ENCODE data around the gene AOAH.

The AOAH gene

GRCh38 chr7:36563706-36564327 is 160.5 kb downstream of the AOAH start:
- DNase-seq (ENCODE audit: low read depth in 2 of 2, low spot score in 1 of 2), result no peak

GRCh38 chr7:36562121-36562520 is 162.2 kb downstream of the AOAH start:
- no peak for DNase-seq (ENCODE audit: low read depth in 2 of 2, low spot score in 1 of 2)

GRCh38 chr7:36549029-36549428 is 175.3 kb downstream of the AOAH start:
- DNase-seq (ENCODE audit: low read depth in 2 of 2, low spot score in 1 of 2), result no peak

GRCh38 chr7:36547416-36547815 is 176.9 kb downstream of the AOAH start:
- DNase-seq (ENCODE audit: low read depth in 2 of 2, low spot score in 1 of 2), result no peak

GRCh38 chr7:36546331-36546730 is 178.0 kb downstream of the AOAH start:
- no peak for DNase-seq (ENCODE audit: low read depth in 2 of 2, low spot score in 1 of 2)

GRCh38 chr7:36545291-36545690 is 179.0 kb downstream of the AOAH start:
- DNase-seq (ENCODE audit: low read depth in 2 of 2, low spot score in 1 of 2), result no peak

- no peak for DNase-seq (ENCODE audit: low read depth in 2 of 2, low spot score in 1 of 2)
These were observed 186.2 kb downstream of the AOAH start for GRCh38 chr7:36538126-36538525.

- no peak for DNase-seq (ENCODE audit: low read depth in 2 of 2, low spot score in 1 of 2)
These were observed 188.2 kb downstream of the AOAH start for GRCh38 chr7:36535866-36536664.

- no peak for DNase-seq (ENCODE audit: low read depth in 2 of 2, low spot score in 1 of 2)
These were observed 190.6 kb downstream of the AOAH start for GRCh38 chr7:36533717-36534116.

GRCh38 chr7:36532981-36533499 is 191.3 kb downstream of the AOAH start:
- no peak for DNase-seq (ENCODE audit: low read depth in 2 of 2, low spot score in 1 of 2)

GRCh38 chr7:36531951-36532350 is 192.3 kb downstream of the AOAH start:
- DNase-seq (ENCODE audit: low read depth in 2 of 2, low spot score in 1 of 2), result no peak

GRCh38 chr7:36530456-36530855 is 193.8 kb downstream of the AOAH start:
- DNase-seq (ENCODE audit: low read depth in 2 of 2, low spot score in 1 of 2), result no peak

- DNase-seq (ENCODE audit: low read depth in 2 of 2, low spot score in 1 of 2), result no peak
These were observed 196.8 kb downstream of the AOAH start for GRCh38 chr7:36527549-36527913.

- no peak for DNase-seq (ENCODE audit: low read depth in 2 of 2, low spot score in 1 of 2)
These were observed 197.3 kb downstream of the AOAH start for GRCh38 chr7:36526863-36527548.

- no peak for DNase-seq (ENCODE audit: low read depth in 2 of 2, low spot score in 1 of 2)
These were observed 200.8 kb downstream of the AOAH start for GRCh38 chr7:36523371-36524101.

- no peak for DNase-seq (ENCODE audit: low read depth in 2 of 2, low spot score in 1 of 2)
These were observed 201.8 kb downstream of the AOAH start for GRCh38 chr7:36522453-36523007.

- no peak for DNase-seq (ENCODE audit: low read depth in 2 of 2, low spot score in 1 of 2)
These were observed 202.4 kb downstream of the AOAH start for GRCh38 chr7:36521911-36522310.

GRCh38 chr7:36521133-36521532 is 203.2 kb downstream of the AOAH start:
- no peak for DNase-seq (ENCODE audit: low read depth in 2 of 2, low spot score in 1 of 2)

GRCh38 chr7:36515847-36516246 is 208.4 kb downstream of the AOAH start:
- no peak for DNase-seq (ENCODE audit: low read depth in 2 of 2, low spot score in 1 of 2)

- DNase-seq (ENCODE audit: low read depth in 2 of 2, low spot score in 1 of 2), result no peak
These were observed 209.7 kb downstream of the AOAH start for GRCh38 chr7:36514289-36515243.
